HepG2 (cell line): ENCODE results near the gene TSPYL6. TPM values are rescaled to one million over a fixed set of nuclear protein-coding genes. Genes with fewer than 3 reads are reported as not detected.

Experiments
- ATAC-seq: fragments of 200-7000 bp; cut with Tn5 transposase; 3 replicates; pipeline ENCODE4 v1.9.1; 2020; ENCODE audit warnings: mild to moderate bottlenecking, moderate library complexity
- BruUV-seq: library from RNA; stranded (reverse); fragments of 400-500 nt; replicated peaks from 2 replicates; lab custom pipeline; 2021; lab: Mats Ljungman, UMichigan
- CTCF ChIA-PET: fragments of 300-600 bp; formaldehyde crosslinking; extraction: SDS; loops from one replicate; lab custom pipeline; 2021; ENCODE audit warnings: low total read pairs, inconsistent platforms, low intra/inter-chr PET ratio; lab: Yijun Ruan, JAX
- POLR2A ChIA-PET: fragments of 350-600 bp; sonication (Branson Sonifier 250); formaldehyde crosslinking; loops from one replicate; lab custom pipeline; 2020; ENCODE audit warnings: antibody characterized with exemption, inconsistent platforms; lab: Yijun Ruan, JAX
- DNase-seq: peaks from one replicate; pipeline ENCODE4 v3.0.0-alpha.2; 2015; ENCODE audit warnings: low spot score
- FAIRE-seq: peaks from 3 replicates; lab custom pipeline; 2011; peaks lifted over from hg19 to GRCh38; lab: Jason Lieb, UNC
- H2AFZ ChIP-seq: one replicate; pipeline ENCODE4 v1.6.1; 2011; ENCODE audit warnings: low read length, inconsistent platforms
- H3K27ac ChIP-seq: fragments of 300-600 bp; 3 replicates; pipeline ENCODE4 v1.8.0; 2011; ENCODE audit warnings: mixed run types, mild to moderate bottlenecking, mixed read lengths, low read length, inconsistent platforms; ENCODE audit not compliant: insufficient read depth; ENCODE audit errors: extremely low read length
- H3K27me3 ChIP-seq, 2 experiments: fragments of 200-600 bp in 1 of 2; 2 replicates in 1 of 2; 3 replicates in 1 of 2; pipeline versions ENCODE4 v1.6.0 to v1.8.0; 2011; ENCODE audit warnings: low read length in 2 of 2, mild to moderate bottlenecking in 2 of 2, moderate library complexity in 2 of 2, inconsistent platforms in 1 of 2; ENCODE audit not compliant: insufficient read depth in 2 of 2, control insufficient read depth in 1 of 2
- H3K36me3 ChIP-seq, 2 experiments: fragments of 200-600 bp in 1 of 2; replicated peaks in 1 of 2; 2 replicates in 1 of 2; 3 replicates in 1 of 2; pipeline versions ENCODE4 v1.5.1 to v1.8.0; 2011; ENCODE audit warnings: low read length in 2 of 2, inconsistent platforms in 1 of 2; ENCODE audit not compliant: insufficient read depth in 2 of 2, control insufficient read depth in 1 of 2
- H3K4me1 ChIP-seq: 2 replicates; pipeline ENCODE4 v1.5.1; 2012; ENCODE audit warnings: low read length, inconsistent platforms; ENCODE audit not compliant: insufficient read depth
- H3K4me2 ChIP-seq: 2 replicates; pipeline ENCODE4 v1.6.0; 2011; ENCODE audit warnings: low read depth, low read length, inconsistent platforms
- H3K4me3 ChIP-seq, 3 experiments: fragments of 200-600 bp in 1 of 3; sonication (generic), shearing (Covaris generic) in 1 of 3; replicated peaks in 1 of 3; 2 replicates each; pipeline ENCODE4 v1.5.1; 2011 to 2016; ENCODE audit warnings: low read length in 3 of 3, inconsistent platforms in 2 of 3, low read depth in 2 of 3, mild to moderate bottlenecking in 2 of 3, control low read depth in 1 of 3, mixed read lengths in 1 of 3; ENCODE audit not compliant: insufficient read depth in 1 of 3
- H3K79me2 ChIP-seq: one replicate; pipeline ENCODE4 v1.6.1; 2011; ENCODE audit warnings: low read length, inconsistent platforms; ENCODE audit not compliant: insufficient read depth
- H3K9ac ChIP-seq: 2 replicates; pipeline ENCODE4 v1.6.0; 2011; ENCODE audit warnings: mild to moderate bottlenecking, low read depth, low read length, inconsistent platforms; ENCODE audit not compliant: insufficient read depth
- H3K9me3 ChIP-seq: 2 replicates; pipeline ENCODE4 v1.5.1; 2012; ENCODE audit warnings: mild to moderate bottlenecking, low read length
- H4K20me1 ChIP-seq: 2 replicates; pipeline ENCODE4 v1.6.0; 2011; ENCODE audit warnings: inconsistent platforms, mild to moderate bottlenecking, low read length, moderate library complexity; ENCODE audit not compliant: insufficient read depth
- BCL6 ChIP-seq: IDR thresholded peaks from 2 replicates; pipeline ENCODE4 v1.6.1; 2016; ENCODE audit warnings: missing genetic modification reagents, missing compliant biosample characterization
- EEA1 ChIP-seq: sonication (generic); formaldehyde crosslinking; IDR thresholded peaks from 2 replicates; pipeline ENCODE4 v1.5.1; 2020; ENCODE audit warnings: mild to moderate bottlenecking, missing genetic modification reagents, borderline replicate concordance
- PHF21A ChIP-seq: sonication (generic); formaldehyde crosslinking; IDR thresholded peaks from 2 replicates; pipeline ENCODE4 v1.5.0; 2020; ENCODE audit warnings: mild to moderate bottlenecking, missing genetic modification reagents
- ZIK1 ChIP-seq: sonication (generic); formaldehyde crosslinking; IDR thresholded peaks from 2 replicates; pipeline ENCODE4 v1.5.0; 2020; ENCODE audit warnings: mild to moderate bottlenecking, low read depth, missing genetic modification reagents, borderline replicate concordance
- ZNF383 ChIP-seq: sonication (generic); formaldehyde crosslinking; IDR thresholded peaks from 2 replicates; pipeline ENCODE4 v1.4.0; 2020; ENCODE audit warnings: missing genetic modification reagents, mild to moderate bottlenecking, borderline replicate concordance
- ZNF652 ChIP-seq: IDR thresholded peaks from 2 replicates; pipeline ENCODE4 v1.6.1; 2016; ENCODE audit warnings: low read depth, borderline replicate concordance
- ZNF841 ChIP-seq: sonication (generic); formaldehyde crosslinking; IDR thresholded peaks from 2 replicates; pipeline ENCODE4 v1.8.1; 2023; ENCODE audit warnings: missing genetic modification reagents, borderline replicate concordance
- ZSCAN12 ChIP-seq: sonication (generic); formaldehyde crosslinking; IDR thresholded peaks from 2 replicates; pipeline ENCODE4 v1.9.0; 2021; ENCODE audit warnings: mild to moderate bottlenecking, missing genetic modification reagents
- WGBS: methylation state at CpG from one replicate; pipeline ENCODE4 v1.1.6; 2017; ENCODE audit warnings: low lambda C conversion rate; 5-methylcytosine and 5-hydroxymethylcytosine counted together
- in situ Hi-C: cut with HindIII; loops from 2 replicates; pipeline ENCODE4 v1.10.0; 2017; ENCODE audit warnings: low pct_unique_long_range_greater_than_20kb; ENCODE audit not compliant: extremely low pct_ligation_motif_present
- intact Hi-C: fragments of 100-400 bp; cut with micrococcal nuclease; formaldehyde crosslinking; loops from one replicate; pipeline ENCODE4 v1.10.0; 2022; ENCODE audit not compliant: unreplicated experiment
- polyA plus RNA-seq, 8 experiments: library from polyadenylated mRNA; depleted of rRNA in 3 of 8; stranded (reverse) in 7 of 8; unstranded in 1 of 8; fragments of >200 nt; fragmentation: Illumina TruSeq in 4 of 8; extraction: Trizol in 4 of 8; gene quantifications; 2 replicates each; pipeline versions ENCODE4 v1.2.1 to v1.2.3, GENCODE V29; 2011 to 2016; ENCODE audit warnings: low read depth in 4 of 8, missing spikeins in 1 of 8, mixed read lengths in 1 of 8; ENCODE audit not compliant: insufficient read depth in 1 of 8
- total RNA-seq, 5 experiments: library from RNA; depleted of rRNA; stranded (reverse); fragments of >200 nt; fragmentation: Illumina TruSeq; extraction: Trizol; gene quantifications; 2 replicates each; pipeline ENCODE4 v1.2.3, GENCODE V29; 2016; ENCODE audit warnings: low read depth in 1 of 5
- TF ChIP-seq, protein P1 (sequence below): sonication (generic); formaldehyde crosslinking; IDR thresholded peaks from 2 replicates; pipeline ENCODE4 v1.4.0; 2020; ENCODE audit warnings: missing genetic modification reagents, mild to moderate bottlenecking, borderline replicate concordance
- TF ChIP-seq, protein P2 (sequence below): fragments of 450-650 bp; IDR thresholded peaks from 2 replicates; pipeline ENCODE4 v1.6.1; 2016

TSPYL6 gene
- total and polyA plus RNA-seq, 2 of the 13 experiments (the other 11 are each of a cell fraction or from before 2014, with no cell fraction given): 0.03 TPM; not detected in 1

DNA sequence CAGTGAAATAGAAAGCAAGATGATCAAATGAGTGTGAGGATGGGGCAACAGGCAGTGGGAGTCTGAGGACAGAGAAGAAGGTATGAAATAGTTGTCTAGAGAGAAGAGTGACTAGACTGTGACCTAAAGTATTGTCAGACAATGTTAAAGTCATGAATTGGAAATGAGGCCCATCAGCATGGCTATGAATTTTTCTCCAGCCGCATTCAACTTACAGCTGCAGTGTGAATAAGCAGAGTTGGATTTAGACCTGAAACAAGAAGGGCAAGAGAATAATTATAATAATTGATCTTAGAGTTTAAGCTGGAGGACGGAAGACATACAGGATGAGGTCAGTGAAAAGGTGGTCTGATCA is 4.2 kb upstream of the TSPYL6 start:
- in situ Hi-C loops: no loop called here
- intact Hi-C loops: no loop called here
- no peak for FAIRE-seq
- Histone ChIP-seq H3K27ac (no peak overlapping the region), H3K4me3 (no peak overlapping the region), H2AFZ (no peak overlapping the region), H3K27me3 (no peaks in the 10 kb centered on the region), H3K79me2 (no peaks in the 10 kb centered on the region), H4K20me1 (no peaks in the 10 kb centered on the region)
- WGBS: 97% methylated on average over 2 of the region's 2 CpGs
- CTCF ChIA-PET: no interaction called here
- no peak for ATAC-seq
- no peak for TF ChIP-seq ZNF652 (CRISPR knock-in tag)
- no peak for TF ChIP-seq PHF21A (CRISPR knock-in tag)
- TF ChIP-seq EEA1: no peak
- TF ChIP-seq, protein P1, sequence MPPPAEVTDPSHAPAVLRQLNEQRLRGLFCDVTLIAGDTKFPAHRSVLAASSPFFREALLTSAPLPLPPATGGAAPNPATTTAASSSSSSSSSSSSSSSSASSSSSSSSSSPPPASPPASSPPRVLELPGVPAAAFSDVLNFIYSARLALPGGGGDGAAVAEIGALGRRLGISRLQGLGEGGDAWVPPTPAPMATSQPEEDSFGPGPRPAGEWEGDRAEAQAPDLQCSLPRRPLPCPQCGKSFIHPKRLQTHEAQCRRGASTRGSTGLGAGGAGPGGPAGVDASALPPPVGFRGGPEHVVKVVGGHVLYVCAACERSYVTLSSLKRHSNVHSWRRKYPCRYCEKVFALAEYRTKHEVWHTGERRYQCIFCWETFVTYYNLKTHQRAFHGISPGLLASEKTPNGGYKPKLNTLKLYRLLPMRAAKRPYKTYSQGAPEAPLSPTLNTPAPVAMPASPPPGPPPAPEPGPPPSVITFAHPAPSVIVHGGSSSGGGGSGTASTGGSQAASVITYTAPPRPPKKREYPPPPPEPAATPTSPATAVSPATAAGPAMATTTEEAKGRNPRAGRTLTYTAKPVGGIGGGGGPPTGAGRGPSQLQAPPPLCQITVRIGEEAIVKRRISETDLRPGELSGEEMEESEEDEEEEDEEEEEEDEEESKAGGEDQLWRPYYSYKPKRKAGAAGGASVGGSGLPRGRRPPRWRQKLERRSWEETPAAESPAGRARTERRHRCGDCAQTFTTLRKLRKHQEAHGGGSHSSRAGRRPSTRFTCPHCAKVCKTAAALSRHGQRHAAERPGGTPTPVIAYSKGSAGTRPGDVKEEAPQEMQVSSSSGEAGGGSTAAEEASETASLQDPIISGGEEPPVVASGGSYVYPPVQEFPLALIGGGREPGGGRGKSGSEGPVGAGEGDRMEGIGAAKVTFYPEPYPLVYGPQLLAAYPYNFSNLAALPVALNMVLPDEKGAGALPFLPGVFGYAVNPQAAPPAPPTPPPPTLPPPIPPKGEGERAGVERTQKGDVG (CRISPR knock-in tag): no peak
- TF ChIP-seq BCL6 (CRISPR knock-in tag): no peak
- TF ChIP-seq ZIK1 (CRISPR knock-in tag): no peak
- no peak for TF ChIP-seq ZSCAN12
- TF ChIP-seq, protein P2, sequence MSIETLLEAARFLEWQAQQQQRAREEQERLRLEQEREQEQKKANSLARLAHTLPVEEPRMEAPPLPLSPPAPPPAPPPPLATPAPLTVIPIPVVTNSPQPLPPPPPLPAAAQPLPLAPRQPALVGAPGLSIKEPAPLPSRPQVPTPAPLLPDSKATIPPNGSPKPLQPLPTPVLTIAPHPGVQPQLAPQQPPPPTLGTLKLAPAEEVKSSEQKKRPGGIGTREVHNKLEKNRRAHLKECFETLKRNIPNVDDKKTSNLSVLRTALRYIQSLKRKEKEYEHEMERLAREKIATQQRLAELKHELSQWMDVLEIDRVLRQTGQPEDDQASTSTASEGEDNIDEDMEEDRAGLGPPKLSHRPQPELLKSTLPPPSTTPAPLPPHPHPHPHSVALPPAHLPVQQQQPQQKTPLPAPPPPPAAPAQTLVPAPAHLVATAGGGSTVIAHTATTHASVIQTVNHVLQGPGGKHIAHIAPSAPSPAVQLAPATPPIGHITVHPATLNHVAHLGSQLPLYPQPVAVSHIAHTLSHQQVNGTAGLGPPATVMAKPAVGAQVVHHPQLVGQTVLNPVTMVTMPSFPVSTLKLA: no peak
- no peak for TF ChIP-seq ZNF841
- no peak for TF ChIP-seq ZNF383
- TF ChIP-seq, all 625 proteins: peak for 0
- peaks cover 6% of the 10 kb centered on the region for H3K9me3 ChIP-seq
- POLR2A ChIA-PET: interaction anchor here (1.1 kb wide), 1 partner anchor 26 kb away, joined by 3 read pairs; no protein-coding TSS in a partner anchor
- no peak overlapping the region for H3K4me2 ChIP-seq
- H3K36me3 ChIP-seq: no peaks in the 10 kb centered on the region; a peak in 1 of 5 replicates
- peaks cover 47% of the 10 kb centered on the region for H3K4me1 ChIP-seq
- BruUV-seq: no TSS peak
- no peak overlapping the region for H3K9ac ChIP-seq
- DNase-seq: no peak
